ENCODE data around the gene CCDC74B.
"Not testable (repeated sequence)": the region's sequence is repeated elsewhere in the genome, so short reads cannot be mapped to it uniquely, and the experiment has no call there.

CCDC74B gene

DNA sequence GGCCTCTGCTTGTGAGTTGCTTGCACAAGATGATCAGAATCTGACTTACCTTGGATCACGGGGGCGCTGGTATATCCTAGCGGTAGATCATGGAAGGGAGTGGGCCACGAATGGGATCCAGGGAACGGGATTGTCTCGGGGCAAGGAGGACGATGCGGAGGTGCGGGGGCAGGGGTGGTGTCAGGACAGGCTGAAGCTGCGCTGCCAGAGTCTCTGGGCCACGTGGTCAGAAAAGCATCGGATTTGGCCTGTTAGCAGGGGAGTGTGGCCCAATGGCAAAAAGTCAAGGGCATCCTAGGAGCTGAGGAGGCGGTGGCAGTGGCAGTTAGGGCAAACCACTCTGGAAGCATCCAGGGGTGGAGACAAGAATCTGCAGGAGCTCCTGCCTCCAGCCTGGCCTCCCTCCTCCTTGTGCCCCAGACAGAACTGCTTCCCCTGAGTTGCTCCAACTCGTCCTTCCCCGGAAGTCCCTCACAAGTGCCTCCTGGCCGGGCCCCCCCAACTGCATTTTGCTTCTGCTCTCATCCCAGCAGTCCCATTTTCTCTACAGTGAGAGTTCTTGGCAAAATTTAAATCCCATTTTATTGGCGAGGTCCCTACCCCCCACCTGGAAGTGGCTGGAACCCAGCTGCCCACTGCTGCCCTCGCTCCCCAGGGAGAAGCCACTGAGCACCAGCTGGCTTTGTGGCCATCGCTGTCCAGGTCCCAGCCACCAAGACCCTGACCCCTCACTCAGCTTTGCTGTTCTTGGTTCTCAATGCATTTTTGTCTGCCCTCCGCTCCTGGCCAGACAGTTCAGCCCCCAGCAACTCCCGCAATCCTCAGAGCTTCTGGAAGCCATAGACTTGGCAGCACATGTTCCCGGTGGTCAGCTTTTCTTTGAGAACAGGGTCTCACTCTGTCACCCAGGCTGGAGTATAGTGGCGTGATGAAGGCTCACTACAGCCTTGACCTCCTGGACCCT is 5.6 kb upstream of the CCDC74B start:
- DNase-seq (ENCODE audit: low read depth) = no peak

DNA sequence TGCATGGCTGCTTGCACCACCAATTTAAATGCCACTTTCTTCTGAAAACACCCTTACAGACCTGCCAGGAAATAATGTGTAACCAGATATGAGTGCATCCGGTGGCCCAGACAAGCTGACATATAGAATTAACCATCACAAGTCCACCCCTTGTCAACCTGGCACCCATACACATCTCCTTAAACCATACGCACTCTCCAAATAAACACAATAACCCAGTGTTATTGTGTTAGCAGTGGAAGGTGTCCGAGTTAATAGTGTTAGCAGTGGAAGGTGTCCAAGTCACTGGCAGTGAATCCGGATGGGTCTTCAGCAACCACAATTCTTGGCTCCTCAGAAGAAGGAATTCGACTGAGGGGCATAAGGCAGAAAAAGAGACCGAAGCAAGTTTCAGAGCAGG is 3.6 kb upstream of the CCDC74B start:
- not testable (repeated sequence) for DNase-seq (ENCODE audit: low read depth)

DNA sequence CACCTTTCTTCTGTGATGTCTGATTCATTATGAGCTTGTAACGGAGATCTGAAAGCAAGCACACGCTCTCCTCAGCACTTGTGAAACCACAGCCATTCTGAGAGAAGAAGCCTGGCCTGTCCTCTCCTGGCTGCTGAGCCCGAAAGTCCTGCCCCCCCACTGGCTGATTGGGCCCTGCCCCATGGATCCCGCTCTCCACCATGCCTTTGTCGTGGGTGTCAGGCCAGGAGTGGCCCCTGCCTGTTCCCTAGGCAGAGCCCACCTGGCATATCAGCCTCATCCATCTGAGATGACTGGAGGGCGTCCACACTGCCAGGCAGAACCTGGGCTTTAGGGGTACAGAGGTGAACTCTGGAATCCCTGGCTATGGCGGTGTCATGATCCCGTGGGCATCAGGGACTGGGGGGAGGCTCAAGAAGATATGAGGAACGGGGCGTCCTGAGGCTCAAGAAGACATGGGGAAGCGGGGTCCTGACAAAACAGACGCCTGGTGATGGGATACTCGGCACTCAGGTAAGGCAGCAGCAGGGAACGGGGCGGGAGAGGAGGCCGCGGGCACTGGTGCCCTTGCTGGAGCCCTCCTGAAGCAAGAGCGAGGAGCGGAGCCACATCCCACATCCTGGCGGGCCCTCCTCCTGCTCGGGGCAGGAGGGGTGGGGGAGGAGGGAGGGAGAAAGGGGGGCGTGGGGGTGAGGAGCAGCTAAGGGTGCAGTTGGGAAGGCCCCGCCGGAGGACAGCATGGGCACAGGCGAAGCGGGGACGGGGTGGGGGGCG is 1.5 kb downstream of the CCDC74B start:
- not testable (repeated sequence) for DNase-seq (ENCODE audit: low read depth)

DNA sequence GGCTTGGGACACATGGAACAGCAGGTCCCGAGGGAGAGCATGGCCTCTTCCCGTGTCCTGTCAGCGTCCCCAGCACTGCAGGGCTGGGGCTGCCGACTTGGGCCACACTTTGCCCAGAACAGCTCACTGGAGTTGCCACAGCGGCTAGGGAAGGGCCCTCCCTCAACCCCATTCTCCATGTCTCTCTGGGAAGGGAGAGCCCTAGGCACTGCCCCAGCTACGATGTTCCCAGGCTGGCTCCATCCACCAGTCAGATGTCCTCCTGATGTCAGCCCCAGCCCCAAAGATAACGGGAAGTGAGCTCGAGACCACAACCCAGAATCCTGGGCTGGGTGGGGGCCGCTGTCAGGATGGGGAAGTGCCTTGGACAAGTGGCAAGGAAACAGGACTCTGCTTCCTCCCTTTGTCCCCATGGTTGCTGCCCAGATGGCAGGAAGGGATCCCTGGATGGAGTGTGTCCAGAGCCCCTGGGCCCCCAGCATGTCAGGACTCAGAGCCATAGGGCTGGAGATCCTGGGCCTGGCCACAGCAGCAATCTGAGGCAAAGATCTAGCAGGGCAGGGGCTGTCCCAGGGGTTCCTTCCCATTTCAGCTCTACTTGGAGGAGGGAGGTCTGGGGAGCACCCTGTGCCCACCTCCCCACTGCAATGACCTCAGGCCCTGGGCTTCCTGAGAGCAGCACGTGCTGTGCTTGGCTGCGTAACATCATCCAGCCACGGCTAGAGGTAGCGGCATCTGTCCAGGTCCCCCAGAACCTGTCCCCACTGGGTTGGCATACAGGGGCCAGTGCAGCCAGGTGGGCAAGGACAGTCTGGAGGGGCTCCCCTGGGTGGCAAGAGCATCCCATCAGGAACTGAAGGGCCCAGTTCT is 2.3 kb downstream of the CCDC74B start:
- not testable (repeated sequence) for DNase-seq (ENCODE audit: low read depth)

DNA sequence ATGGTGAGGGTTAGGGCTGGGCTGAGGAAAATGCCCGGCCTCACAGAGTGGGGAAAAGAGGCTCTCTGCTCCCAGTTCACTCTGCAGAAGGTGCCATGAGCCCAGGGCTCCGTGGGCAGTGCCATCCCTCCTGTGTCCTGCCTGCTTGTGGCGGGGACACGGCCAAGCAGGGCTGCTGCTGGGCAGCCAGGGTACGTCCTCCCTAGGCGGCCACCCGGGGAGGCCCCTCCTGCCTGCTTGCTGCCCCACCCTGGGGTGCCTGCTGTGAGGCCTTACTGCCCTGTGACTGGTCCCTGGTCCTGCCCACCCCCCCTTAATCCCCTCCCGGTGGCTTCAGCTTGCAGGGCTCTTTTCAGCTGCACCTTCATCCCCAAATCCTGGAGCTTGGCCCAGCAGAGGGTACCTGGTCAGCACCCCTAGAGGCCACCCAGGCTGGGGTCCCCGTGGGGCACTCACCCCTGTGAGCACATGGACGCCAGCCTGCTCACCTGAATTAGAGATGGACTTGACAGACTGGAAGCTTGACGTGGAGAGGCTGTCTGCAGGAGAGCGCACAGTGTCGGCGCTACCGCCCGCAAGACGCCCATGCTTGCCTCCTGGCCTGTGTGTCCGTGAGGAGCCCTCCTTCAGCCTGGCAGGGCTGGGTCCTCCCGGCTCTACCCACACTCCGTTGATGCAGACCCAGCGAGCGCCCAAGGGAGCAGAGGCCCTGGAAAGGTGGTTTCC is 3.1 kb downstream of the CCDC74B start:
- DNase-seq (ENCODE audit: low read depth) = not testable (repeated sequence)

DNA sequence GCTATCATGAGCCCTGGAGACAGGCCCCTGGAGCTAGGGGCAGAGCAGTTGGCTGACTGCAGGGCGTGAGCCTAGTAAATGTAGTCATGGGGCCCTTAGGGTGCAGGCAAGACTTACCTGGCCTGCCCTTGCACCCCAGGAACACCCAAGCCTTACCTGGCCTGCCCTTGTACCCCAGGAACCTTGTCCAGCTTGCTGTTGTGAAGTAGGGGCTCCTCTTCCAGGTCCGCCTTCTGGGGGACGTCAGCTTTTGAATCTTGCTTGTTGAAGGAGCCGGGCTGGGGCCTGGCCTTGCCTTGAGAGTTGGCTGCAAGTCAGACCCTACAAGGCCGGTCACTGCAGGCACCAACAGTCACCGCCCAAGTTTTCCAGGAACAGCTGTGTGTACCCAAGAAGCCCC is 3.9 kb downstream of the CCDC74B start:
- DNase-seq (ENCODE audit: low read depth) = not testable (repeated sequence)

DNA sequence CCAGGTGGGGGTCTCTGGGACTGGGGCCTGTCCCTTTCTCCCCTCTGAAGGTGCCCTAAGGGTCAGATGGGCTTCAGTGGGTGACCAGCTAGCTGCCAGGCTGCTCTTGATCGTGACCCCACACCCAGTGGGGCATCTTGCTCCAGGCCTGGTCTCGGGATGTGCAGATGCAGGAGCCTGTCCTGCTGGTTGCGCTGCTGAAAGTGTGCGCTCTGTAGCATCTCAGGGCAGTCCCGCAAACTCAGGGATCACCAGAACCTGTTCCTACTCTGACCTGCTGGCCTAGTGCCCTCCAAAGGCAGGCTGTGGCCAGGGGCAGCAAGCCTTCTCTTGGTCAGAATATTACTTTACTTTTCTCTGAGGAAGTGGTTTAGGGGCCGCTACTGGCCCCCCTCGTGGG is 4.4 kb downstream of the CCDC74B start:
- DNase-seq (ENCODE audit: low read depth) = not testable (repeated sequence)

DNA sequence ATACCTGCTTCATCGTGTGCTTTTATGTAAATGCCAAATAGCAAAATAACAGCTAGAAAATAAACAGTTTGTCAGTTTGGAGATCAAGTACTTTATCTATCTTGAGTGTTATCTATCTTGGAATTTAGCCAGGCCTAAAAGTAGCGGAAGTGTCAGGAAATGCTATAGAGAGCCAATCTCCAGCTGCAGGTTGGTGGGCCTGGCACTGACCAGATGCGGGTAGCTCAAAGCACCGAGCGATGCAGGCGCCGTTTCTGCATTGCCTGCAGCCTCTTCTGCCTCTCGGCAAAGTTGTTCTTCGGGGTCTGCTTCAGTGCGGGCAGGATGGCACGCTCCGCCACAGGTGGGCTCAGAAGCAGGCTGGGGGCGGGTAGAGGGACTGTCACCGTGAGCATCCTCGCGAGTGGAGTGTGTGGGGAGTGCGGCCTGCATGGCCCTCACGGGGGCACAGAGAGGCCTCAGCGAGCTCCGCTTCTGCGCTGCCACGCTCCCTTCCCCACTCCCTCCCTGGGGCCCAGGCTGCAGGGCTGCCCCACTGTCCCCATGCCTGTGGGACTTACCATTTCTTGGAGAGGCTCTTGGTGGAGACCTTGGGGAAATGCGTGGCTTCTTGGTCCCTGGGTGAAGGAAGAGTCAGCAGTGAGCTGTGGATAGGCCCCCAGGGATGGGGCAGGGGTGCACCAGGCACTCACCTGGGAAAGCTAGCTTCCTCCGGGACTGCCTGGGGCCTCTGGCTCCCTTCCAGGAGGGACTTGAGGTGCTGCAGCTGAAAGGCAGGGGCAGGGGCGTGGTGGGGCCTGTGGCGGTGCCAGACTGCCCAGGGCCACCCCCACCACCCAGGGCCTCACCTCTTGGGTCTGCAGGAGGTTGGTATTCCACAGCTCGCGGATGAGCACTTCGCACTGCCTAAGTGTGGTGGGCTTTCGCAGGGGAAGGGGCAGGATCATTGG is 5.3 kb downstream of the CCDC74B start:
- DNase-seq (ENCODE audit: low read depth) = not testable (repeated sequence)

DNA sequence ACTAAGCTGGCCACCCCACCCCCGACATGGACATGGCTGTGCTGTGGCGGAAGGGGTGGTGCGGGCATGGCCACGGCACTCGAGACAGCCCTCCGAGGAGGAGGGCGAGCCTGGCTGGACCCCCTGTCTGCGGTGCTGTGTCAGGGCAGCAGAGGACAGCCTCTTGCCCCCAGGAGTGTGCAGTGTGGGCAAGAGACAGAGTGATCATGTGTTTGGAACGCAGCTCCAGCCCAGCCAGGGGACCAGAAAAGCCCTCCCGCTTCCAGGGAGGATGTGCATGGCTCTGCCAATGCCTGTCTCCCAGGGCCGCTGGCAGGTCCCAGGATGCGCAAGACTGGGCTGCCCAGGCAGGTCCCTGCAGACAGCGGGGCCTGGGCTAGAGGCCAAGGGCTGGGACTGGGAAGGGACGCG is 6.1 kb downstream of the CCDC74B start:
- not testable (repeated sequence) for DNase-seq (ENCODE audit: low read depth)

DNA sequence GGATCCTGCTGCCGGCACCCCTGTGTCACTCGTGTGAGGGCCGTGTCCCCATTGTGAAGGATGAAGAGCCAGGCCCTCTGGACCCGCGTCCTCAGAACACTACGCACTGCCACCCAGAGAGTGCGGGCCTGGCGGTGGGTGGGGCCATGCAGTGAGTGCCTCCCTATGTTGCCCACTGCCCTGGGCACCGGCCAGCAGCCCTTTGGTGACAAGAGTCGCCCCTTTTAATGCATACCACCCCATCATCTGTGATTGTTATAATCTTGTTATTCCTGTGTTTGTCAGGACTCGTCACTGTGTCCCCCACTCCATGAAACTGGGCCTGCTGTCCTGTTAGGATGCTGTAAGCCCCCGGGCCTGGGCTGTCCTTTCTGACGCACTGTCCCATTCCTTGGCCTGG is 6.6 kb downstream of the CCDC74B start:
- not testable (repeated sequence) for DNase-seq (ENCODE audit: low read depth)

DNA sequence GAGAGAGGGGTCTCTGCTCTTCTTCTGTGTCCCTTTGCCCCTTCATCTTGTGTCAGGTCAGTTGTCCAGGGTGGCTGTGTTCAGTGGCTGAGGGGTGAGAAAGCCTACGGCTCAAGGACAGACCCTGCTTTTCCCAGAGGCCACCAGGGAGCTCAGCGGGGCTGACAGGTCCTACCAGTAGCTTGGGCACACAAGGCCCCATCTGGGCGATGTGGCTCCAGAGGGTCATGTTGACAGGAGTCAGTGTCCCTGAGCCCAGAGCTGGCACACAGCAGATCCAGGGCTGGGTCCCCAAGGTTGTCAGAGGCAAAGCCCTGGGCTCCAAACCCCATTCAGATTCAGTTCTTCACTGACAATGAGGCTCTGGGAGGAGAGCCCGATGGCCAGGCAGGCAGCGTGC is 7.8 kb downstream of the CCDC74B start:
- not testable (repeated sequence) for DNase-seq (ENCODE audit: low read depth)

DNA sequence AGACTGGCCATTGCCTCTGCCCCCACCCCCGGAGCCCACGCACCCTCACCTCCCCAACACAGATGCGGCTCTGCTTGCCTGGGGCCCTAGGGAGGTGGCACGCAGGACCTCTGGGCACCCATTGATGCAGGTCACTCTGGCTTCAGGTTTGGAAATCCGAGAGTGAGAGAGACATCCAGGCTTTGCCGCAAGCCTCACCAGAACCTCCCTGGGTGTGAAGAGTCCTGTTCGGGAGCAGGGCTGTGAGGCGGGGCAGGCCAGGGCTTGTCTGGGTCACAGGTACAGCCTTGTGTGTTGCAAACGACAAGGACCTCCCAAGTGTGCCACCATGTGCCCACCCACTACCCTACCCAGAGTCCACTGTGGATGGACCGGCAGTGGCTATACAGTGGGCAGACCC is 8.4 kb downstream of the CCDC74B start:
- not testable (repeated sequence) for DNase-seq (ENCODE audit: low read depth)

DNA sequence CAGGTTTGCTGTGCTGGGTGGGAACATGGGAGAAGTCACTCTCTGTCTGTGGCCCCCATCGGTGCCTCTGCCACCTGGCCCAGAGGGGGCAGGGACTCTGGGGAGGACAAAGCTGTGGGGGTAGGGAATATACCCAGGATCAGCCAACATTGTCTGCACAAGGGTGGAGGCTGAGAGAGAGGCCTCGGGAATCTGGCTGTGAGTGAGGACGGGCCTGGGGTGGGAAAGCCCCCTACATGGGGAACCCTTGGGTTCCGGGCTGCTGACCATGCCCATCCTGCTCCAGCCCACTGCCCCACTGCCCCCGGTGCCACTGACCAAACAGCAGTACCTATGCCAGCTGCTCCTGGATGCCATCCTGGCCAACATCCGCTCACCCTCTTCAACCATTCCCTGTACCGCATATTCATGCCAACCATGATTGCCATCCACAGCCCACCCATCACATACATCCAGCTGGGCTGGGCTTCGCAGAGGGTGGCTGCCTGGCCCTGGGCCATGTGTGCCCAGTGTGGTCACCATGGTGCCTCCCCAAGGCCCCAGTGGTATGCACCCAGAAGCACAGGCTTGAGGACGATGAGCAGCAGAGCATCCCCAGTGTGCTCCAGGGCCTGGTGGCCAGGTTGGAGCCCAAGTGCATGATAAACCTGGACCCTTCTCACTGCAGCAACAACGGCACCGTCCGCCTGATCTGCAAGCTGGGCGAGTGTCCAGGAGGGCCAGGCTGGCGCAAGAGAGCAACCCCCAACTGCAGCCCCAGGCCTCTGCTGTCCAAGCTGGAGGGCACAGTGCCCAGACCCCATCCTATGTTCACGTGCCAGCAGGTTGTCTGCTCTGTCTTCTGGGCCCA is 9.0 kb downstream of the CCDC74B start:
- no peak for DNase-seq (ENCODE audit: low read depth)

DNA sequence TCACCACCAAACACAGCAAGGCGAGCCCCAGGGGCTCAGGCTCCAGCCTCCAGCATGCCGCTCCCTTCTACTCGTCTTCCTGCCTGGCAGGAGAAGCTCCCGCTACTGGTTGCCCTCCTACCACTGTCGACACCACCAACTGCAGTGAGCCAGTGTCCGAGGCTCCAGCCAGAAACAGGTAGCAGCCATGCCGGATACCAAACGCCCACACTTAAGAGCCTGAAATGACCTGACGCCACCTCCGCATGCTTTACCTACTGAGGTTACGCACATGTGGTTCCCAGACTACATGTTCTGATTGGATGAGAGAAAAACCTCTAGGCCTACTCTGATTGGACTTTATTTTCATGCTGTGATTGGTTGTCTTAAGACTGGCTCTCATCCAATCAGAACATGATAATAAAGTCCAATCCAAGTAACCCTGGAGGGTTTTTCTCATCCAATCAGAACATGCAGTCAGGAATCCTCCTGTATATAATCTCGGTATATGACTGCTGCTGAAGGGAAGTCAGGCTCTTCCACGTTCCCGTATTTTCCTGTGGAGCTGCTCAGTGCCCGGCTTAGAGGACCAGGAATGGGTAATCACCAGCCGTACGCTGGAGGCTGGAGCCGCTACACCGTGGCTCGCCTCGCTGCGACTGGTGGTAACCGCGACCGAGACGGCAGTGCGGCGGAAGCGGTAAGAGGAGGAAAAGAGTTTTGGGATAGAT is 15.6 kb downstream of the CCDC74B start, which contains the start of gene POTEF:
TSS of gene POTEF (minus strand) at position 103 of the 710 bp plus-strand sequence. CDS start 8,707 bp downstream, outside the sequence.
- not testable (repeated sequence) for DNase-seq (ENCODE audit: low read depth)

DNA sequence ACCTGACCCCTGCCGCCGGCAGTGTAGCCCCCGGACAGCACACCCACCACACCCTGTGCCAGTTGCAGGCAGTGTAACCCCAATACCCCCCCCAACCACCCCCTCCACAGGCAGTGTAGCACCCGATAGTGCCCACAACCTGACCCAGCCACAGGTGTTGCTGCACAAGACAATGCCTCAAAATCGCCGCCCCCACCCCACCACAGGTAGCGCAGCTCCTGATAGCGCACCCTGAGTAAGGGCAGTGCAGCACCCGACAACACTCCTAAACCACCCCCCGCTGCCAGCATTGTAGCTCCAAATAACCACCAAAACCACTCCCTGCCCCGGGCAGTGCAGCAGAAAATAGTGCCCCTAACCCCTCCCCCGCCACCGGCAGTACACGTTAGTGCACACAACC is 16.4 kb downstream of the CCDC74B start:
- DNase-seq (ENCODE audit: low read depth) = not testable (repeated sequence)

DNA sequence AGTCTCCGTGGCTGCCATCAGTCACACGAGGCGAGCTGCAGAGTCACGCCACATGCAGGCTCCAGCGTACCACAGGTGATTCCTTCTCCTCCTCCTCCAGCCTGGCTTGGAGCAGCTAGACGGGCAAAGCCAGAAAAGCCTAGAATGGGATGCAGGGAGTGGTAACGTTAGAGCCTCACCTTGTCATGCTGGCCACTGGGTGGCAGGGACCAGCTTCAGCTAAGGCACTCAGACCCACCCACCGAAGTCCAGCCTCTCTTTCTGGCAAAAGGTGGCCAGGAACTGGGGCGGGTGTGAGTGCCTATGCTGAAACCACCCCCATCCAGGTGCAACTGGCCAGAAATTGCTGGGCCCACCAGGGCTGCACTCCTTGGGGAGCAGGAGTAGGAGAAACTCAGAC is 17.2 kb downstream of the CCDC74B start:
- not testable (repeated sequence) for DNase-seq (ENCODE audit: low read depth)

DNA sequence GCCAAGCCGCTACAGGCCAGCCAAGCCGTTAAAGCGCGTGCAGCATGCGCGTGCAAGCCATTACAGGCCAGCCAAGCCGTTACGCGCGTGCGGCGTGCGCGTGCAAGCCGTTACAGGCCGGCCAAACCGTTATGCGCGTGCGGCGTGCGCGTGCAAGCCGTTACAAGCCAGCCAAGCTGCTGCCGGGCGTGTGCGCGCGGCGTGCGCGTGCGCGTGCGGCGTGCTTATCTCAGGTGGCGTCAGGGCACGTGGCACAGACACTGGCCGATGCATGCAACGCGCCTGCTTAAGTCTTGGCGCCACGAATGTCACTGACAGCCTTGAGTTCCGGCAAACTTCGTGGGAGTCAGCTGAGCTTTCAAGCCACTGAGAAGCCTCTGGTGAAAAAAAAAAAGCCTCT is 24.0 kb downstream of the CCDC74B start:
- DNase-seq (ENCODE audit: low read depth) = not testable (repeated sequence)
